Measurements from ENCODE around the gene EFCAB9. TPM values are rescaled to one million over a fixed set of nuclear protein-coding genes. Genes with fewer than 3 reads are reported as not detected.
"Not testable (repeated sequence)": the region's sequence is repeated elsewhere in the genome, so short reads cannot be mapped to it uniquely, and the experiment has no call there.

EFCAB9 gene
- total RNA-seq, 1 donor from 2014 or later: not detected

GRCh38 chr5:172188893-172189692, 4.9 kb upstream of the EFCAB9 start:
- no peak for DNase-seq (ENCODE audit: low spot score)

GRCh38 chr5:172189693-172190296, 4.2 kb upstream of the EFCAB9 start:
- DNase-seq (ENCODE audit: low spot score): no peak

GRCh38 chr5:172194985-172195774, 1.2 kb downstream of the EFCAB9 start:
- peak; percentile 18 for DNase-seq (ENCODE audit: low spot score)

GRCh38 chr5:172197775-172198174, 3.8 kb downstream of the EFCAB9 start:
- DNase-seq (ENCODE audit: low spot score): not testable (repeated sequence)

GRCh38 chr5:172199446-172199845, 5.5 kb downstream of the EFCAB9 start:
- DNase-seq (ENCODE audit: low spot score): no peak

- DNase-seq (ENCODE audit: low spot score): no peak
These were observed 6.5 kb downstream of the EFCAB9 start for GRCh38 chr5:172200476-172200875.

- not testable (repeated sequence) for DNase-seq (ENCODE audit: low spot score)
These were observed 12.0 kb downstream of the EFCAB9 start for GRCh38 chr5:172205984-172206383.

- DNase-seq (ENCODE audit: low spot score): no peak
These were observed 13.5 kb downstream of the EFCAB9 start for GRCh38 chr5:172207511-172207910.

- DNase-seq (ENCODE audit: low spot score): no peak
These were observed 15.7 kb downstream of the EFCAB9 start for GRCh38 chr5:172209714-172210113.

- no peak for DNase-seq (ENCODE audit: low spot score)
These were observed 17.7 kb downstream of the EFCAB9 start for GRCh38 chr5:172211676-172212075.

GRCh38 chr5:172213126-172213525, 19.2 kb downstream of the EFCAB9 start:
- DNase-seq (ENCODE audit: low spot score): no peak

- DNase-seq (ENCODE audit: low spot score): no peak
These were observed 22.4 kb downstream of the EFCAB9 start for GRCh38 chr5:172216345-172216744.

- no peak for DNase-seq (ENCODE audit: low spot score)
These were observed 25.3 kb downstream of the EFCAB9 start for GRCh38 chr5:172219296-172219695.

- DNase-seq (ENCODE audit: low spot score): no peak
These were observed 30.2 kb downstream of the EFCAB9 start for GRCh38 chr5:172223901-172224873.

GRCh38 chr5:172224996-172225395, 31.0 kb downstream of the EFCAB9 start:
- DNase-seq (ENCODE audit: low spot score): no peak

- DNase-seq (ENCODE audit: low spot score): no peak
These were observed 35.9 kb downstream of the EFCAB9 start for GRCh38 chr5:172229904-172230303.

GRCh38 chr5:172234031-172234430, 40.1 kb downstream of the EFCAB9 start:
- no peak for DNase-seq (ENCODE audit: low spot score)

GRCh38 chr5:172235132-172235780, 41.3 kb downstream of the EFCAB9 start:
- DNase-seq (ENCODE audit: low spot score): no peak

- DNase-seq (ENCODE audit: low spot score): no peak
These were observed 42.1 kb downstream of the EFCAB9 start for GRCh38 chr5:172235827-172236736.

- DNase-seq (ENCODE audit: low spot score): no peak
These were observed 44.4 kb downstream of the EFCAB9 start for GRCh38 chr5:172238334-172238733.
